Measurements from ENCODE around the gene SMAD2. TPM values are rescaled to one million over a fixed set of nuclear protein-coding genes. Genes with fewer than 3 reads are reported as not detected.

Gene SMAD2
- total and polyA plus RNA-seq, 7 donors: 34.1 to 101 (median 56.1) TPM

DNA sequence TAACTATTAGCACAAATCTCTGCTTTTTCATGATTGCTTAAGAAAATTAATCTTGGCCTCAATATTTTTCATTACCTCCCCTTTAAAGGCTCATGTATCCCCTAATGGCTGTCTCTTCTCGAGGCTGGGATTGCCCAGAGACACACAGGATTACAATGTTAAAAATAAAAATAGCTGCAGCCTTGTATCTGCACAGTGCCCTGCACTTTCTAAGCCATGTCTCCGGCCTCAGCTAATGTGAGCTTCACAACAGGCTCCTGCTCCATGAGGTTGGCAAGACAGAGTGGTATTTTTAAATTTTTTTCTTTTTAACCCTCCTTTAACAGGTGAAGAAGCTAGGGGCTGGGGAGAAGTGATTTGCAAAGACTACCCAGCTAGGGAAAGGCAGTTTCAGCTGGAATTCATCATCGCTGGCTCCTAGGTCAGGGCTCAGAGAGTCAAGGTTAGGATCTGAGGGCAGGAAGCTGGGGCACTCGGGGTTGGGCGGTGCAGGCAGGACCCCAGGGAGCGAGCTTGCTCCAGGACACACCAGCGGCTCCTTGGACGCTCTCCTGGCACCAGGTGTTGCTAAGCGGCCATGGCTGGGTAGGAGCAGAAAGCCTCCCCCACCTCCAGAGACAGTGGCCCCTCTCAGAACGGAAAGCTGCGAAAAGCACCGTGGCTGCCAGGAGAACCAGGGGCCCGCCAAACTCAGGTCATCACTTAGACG is 135.6 kb downstream of the SMAD2 start:
- intact Hi-C loops (cut with DNase I): no loop called here
- Histone ChIP-seq H3K36me3 (no peaks in the 10 kb centered on the region), H3K27me3 (no peaks in the 10 kb centered on the region), H3K27ac (no peak overlapping the region), H3K4me1 (peaks cover 0 to 17% (median 13%) of the 10 kb centered on the region in 4 donors), H3K4me3 (no peak overlapping the region), H3K9me3 (no peaks in the 10 kb centered on the region)
- no peak for DNase-seq
- WGBS, 2 donors: 59 to 65% methylated on average over 14 of the region's 14 CpGs
- TF ChIP-seq, protein P1, sequence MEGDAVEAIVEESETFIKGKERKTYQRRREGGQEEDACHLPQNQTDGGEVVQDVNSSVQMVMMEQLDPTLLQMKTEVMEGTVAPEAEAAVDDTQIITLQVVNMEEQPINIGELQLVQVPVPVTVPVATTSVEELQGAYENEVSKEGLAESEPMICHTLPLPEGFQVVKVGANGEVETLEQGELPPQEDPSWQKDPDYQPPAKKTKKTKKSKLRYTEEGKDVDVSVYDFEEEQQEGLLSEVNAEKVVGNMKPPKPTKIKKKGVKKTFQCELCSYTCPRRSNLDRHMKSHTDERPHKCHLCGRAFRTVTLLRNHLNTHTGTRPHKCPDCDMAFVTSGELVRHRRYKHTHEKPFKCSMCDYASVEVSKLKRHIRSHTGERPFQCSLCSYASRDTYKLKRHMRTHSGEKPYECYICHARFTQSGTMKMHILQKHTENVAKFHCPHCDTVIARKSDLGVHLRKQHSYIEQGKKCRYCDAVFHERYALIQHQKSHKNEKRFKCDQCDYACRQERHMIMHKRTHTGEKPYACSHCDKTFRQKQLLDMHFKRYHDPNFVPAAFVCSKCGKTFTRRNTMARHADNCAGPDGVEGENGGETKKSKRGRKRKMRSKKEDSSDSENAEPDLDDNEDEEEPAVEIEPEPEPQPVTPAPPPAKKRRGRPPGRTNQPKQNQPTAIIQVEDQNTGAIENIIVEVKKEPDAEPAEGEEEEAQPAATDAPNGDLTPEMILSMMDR (IDR thresholded peaks at IDR 0.05): no peak
- no peak for TF ChIP-seq POLR2A (IDR thresholded peaks at IDR 0.05)
- TF ChIP-seq EP300 (IDR thresholded peaks at IDR 0.05): no peak
- TF ChIP-seq POLR2AphosphoS5 (IDR thresholded peaks at IDR 0.05): no peak

DNA sequence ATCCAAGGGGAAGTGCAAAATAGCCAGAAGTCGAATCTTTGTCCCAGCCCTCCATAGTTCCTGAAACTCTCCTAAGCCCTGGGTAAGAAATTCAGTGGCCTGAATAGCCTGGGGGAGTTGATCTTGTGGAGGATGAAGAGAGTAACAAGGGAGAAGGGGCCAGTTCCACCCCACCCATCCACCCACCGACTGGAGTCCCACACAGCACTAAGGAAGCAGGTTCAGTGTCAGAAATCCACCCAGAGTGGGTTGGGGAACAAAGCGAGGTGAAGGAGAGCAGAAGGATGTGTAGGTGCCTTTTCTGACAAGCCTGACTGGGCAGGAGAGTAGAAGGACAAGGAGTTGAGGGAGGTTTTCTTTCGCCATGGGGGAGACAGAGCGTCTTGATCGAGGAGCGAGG is 136.8 kb downstream of the SMAD2 start:
- 86 to 87% methylated on average over 7 of the region's 7 CpGs for WGBS, 2 donors
- H3K27me3 ChIP-seq: no peaks in the 10 kb centered on the region
- no peak overlapping the region for H3K27ac ChIP-seq
- peaks cover 0 to 17% (median 13%) of the 10 kb centered on the region in 4 donors for H3K4me1 ChIP-seq
- TF ChIP-seq, protein P1 (IDR thresholded peaks at IDR 0.05): no peak
- no peaks in the 10 kb centered on the region for H3K36me3 ChIP-seq
- no peaks in the 10 kb centered on the region for H3K9me3 ChIP-seq
- intact Hi-C loops (cut with DNase I): no loop called here
- no peak overlapping the region for H3K4me3 ChIP-seq
- no peak for DNase-seq

DNA sequence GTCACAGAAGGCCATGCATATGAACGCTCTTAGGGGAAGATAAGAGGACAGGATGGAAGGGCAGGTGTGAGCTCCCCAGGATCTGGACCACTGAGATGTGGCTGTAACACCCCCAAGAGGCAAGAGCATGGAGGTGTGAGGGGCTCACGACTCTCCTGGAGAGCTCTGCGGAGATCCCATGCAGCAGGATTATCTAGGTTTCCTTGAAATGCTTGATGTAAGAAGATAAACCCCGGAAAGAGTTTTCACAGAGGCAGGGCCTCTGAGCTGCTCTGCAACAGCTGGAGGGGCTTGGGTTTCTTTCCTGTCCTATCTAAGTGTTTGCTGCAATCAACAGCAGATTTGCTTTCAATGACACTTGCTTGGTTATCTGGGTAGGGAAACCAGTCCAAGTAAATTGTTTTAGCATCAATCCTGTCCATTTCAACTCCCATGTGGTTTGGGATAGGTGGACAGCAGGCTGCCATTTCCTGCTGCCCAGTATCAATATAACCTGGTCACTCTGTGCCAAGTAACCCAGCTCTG is 138.9 kb downstream of the SMAD2 start:
- Histone ChIP-seq H3K27me3 (no peaks in the 10 kb centered on the region), H3K9me3 (no peaks in the 10 kb centered on the region), H3K27ac (no peak overlapping the region), H3K36me3 (no peaks in the 10 kb centered on the region), H3K4me1 (peaks cover 0 to 17% (median 13%) of the 10 kb centered on the region in 4 donors), H3K4me3 (no peak overlapping the region)
- TF ChIP-seq EP300 (IDR thresholded peaks at IDR 0.05): no peak
- TF ChIP-seq POLR2A (IDR thresholded peaks at IDR 0.05): no peak
- TF ChIP-seq, protein P1 (IDR thresholded peaks at IDR 0.05): no peak
- TF ChIP-seq POLR2AphosphoS5 (IDR thresholded peaks at IDR 0.05): no peak
- no peak for DNase-seq
- intact Hi-C loops (cut with DNase I): no loop called here
- 76 to 80% methylated on average over 4 of the region's 4 CpGs for WGBS, 2 donors

DNA sequence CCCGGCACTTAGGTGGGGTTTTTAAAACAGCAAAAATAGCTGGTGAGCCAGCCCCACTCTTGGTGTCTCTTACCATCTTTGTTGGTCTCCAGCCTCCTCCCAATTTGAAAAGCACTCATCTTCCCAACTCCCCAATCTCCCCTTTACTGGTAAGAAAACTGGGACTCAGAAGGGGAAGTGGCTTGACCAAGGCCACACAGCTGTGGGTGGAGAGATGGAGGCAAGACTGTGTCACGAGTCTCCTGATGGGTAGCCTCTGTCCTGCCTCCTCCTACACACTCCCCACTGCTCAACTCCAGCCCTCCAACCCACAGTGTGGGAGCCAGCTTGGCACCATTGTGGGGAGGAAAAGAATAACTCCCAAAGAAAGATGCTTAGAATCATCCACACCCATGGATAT is 140.4 kb downstream of the SMAD2 start:
- Histone ChIP-seq H3K27me3 (no peaks in the 10 kb centered on the region), H3K4me1 (peaks cover 0 to 11% (median 7%) of the 10 kb centered on the region in 4 donors), H3K4me3 (no peak overlapping the region), H3K9me3 (peaks cover 0 to 5% (median 0%) of the 10 kb centered on the region in 4 donors), H3K36me3 (no peaks in the 10 kb centered on the region), H3K27ac (no peak overlapping the region)
- no peak for DNase-seq
- WGBS, 2 donors: 77 to 78% methylated on average over 2 of the region's 2 CpGs
- no peak for TF ChIP-seq POLR2AphosphoS5 (IDR thresholded peaks at IDR 0.05)
- TF ChIP-seq POLR2A (IDR thresholded peaks at IDR 0.05): no peak
- TF ChIP-seq EP300 (IDR thresholded peaks at IDR 0.05): no peak
- TF ChIP-seq, protein P1 (IDR thresholded peaks at IDR 0.05): no peak
- intact Hi-C loops (cut with DNase I): no loop called here

All from sigmoid colon (tissue), 7 donors.